Measurements from ENCODE around the gene SBNO2. TPM values are rescaled to one million over a fixed set of nuclear protein-coding genes. Genes with fewer than 3 reads are reported as not detected.
"Not testable (repeated sequence)": the region's sequence is repeated elsewhere in the genome, so short reads cannot be mapped to it uniquely, and the experiment has no call there.

SBNO2 gene
- total RNA-seq, 2 donors from 2014 or later = 14.7 to 17.7 TPM

- Histone ChIP-seq H3K36me3 (no peaks in the 10 kb centered on the region), H3K4me3 (no peak overlapping the region), H3K27me3 (no peaks in the 10 kb centered on the region), H3K9me3 (no peaks in the 10 kb centered on the region), H3K4me1 (peaks cover 0 to 74% of the 10 kb centered on the region in 2 donors), H3K27ac (peak overlapping the region; percentile 59 to 95)
- TF ChIP-seq CTCF (IDR thresholded peaks at IDR 0.05) = no peak
- DNase-seq (ENCODE audit: low spot score) = no peak
Observed at GRCh38 chr19:1210227-1210538, 36.1 kb upstream of the SBNO2 start.

- not testable (repeated sequence) for H3K36me3 ChIP-seq; DNase-seq (ENCODE audit: low spot score); H3K27me3 ChIP-seq; H3K9me3 ChIP-seq; H3K4me3 ChIP-seq
- Histone ChIP-seq H3K27ac (peak overlapping the region; percentile 59 to 95), H3K4me1 (peaks cover 0 to 66% of the 10 kb centered on the region in 2 donors)
Observed at GRCh38 chr19:1208830-1209229, 34.8 kb upstream of the SBNO2 start.

GRCh38 chr19:1206864-1207450, 32.9 kb upstream of the SBNO2 start:
- no peak for DNase-seq (ENCODE audit: low spot score)
- TF ChIP-seq CTCF (IDR thresholded peaks at IDR 0.05) = no peak
- H3K9me3 ChIP-seq = no peaks in the 10 kb centered on the region
- H3K4me3 ChIP-seq = peak overlapping the region; percentile 79
- peak overlapping the region; percentile 89 to 95 for H3K27ac ChIP-seq
- no peaks in the 10 kb centered on the region for H3K27me3 ChIP-seq
- H3K4me1 ChIP-seq = peaks cover 0 to 58% of the 10 kb centered on the region in 2 donors
- no peaks in the 10 kb centered on the region for H3K36me3 ChIP-seq

- peaks cover 0 to 51% of the 10 kb centered on the region in 2 donors for H3K4me1 ChIP-seq
Observed at GRCh38 chr19:1206150-1206863, 32.2 kb upstream of the SBNO2 start.

GRCh38 chr19:1205114-1206099, 31.3 kb upstream of the SBNO2 start, which contains the start of gene STK11:
Gene STK11 (plus strand): TSS chr19:1205778. CDS start chr19:1206914, 1,136 bp downstream.
- DNase-seq (ENCODE audit: low spot score) = peak; percentile 99
- no peaks in the 10 kb centered on the region for H3K9me3 ChIP-seq
- H3K36me3 ChIP-seq = no peaks in the 10 kb centered on the region
- H3K4me3 ChIP-seq = peak within 1 kb of the TSS; percentile 79
- TF ChIP-seq CTCF (IDR thresholded peaks at IDR 0.05) = no peak
- peak within 1 kb of the TSS; percentile 89 to 95 for H3K27ac ChIP-seq
- H3K4me1 ChIP-seq = peaks cover 0 to 42% of the 10 kb centered on the region in 2 donors
- H3K27me3 ChIP-seq = no peaks in the 10 kb centered on the region

More at GRCh38 chr19:1206150-1206863, 32.2 kb upstream of the SBNO2 start:
- Histone ChIP-seq H3K27ac (peak overlapping the region; percentile 89 to 95), H3K9me3 (no peaks in the 10 kb centered on the region), H3K4me3 (peak overlapping the region; percentile 79), H3K27me3 (no peaks in the 10 kb centered on the region), H3K36me3 (no peaks in the 10 kb centered on the region)
- TF ChIP-seq CTCF (IDR thresholded peaks at IDR 0.05) = no peak
- no peak for DNase-seq (ENCODE audit: low spot score)

GRCh38 chr19:1200614-1201013, 26.5 kb upstream of the SBNO2 start:
- not testable (repeated sequence) for H3K27ac ChIP-seq; H3K9me3 ChIP-seq; DNase-seq (ENCODE audit: low spot score); H3K27me3 ChIP-seq; H3K4me3 ChIP-seq; H3K36me3 ChIP-seq; H3K4me1 ChIP-seq
